ENCODE results near the gene FBXO30. TPM values are rescaled to one million over a fixed set of nuclear protein-coding genes. Genes with fewer than 3 reads are reported as not detected.
A peak's percentile ranks its signal among the peaks of the same experiment; 100 is the strongest.

FBXO30 gene
- total RNA-seq, 2 experiments from 2014 or later: 3.7 to 4.1 TPM

GRCh38 chr6:145829950-145830349, 15.4 kb upstream of the FBXO30 start:
- H3K27me3 Mint-ChIP-seq: no peaks in the 10 kb centered on the region
- no peak overlapping the region for H3K27ac Mint-ChIP-seq
- H3K4me3 Mint-ChIP-seq: no peak overlapping the region
- DNase-seq: no peak
- peaks cover 5% of the 10 kb centered on the region for H3K36me3 Mint-ChIP-seq
- no peaks in the 10 kb centered on the region for H3K9me3 Mint-ChIP-seq
- no peaks in the 10 kb centered on the region for H3K4me1 Mint-ChIP-seq

GRCh38 chr6:145829102-145829501, 14.5 kb upstream of the FBXO30 start:
- Mint-ChIP-seq H3K4me3 (no peak overlapping the region), H3K9me3 (no peaks in the 10 kb centered on the region), H3K27ac (no peak overlapping the region), H3K36me3 (peaks cover 5% of the 10 kb centered on the region), H3K27me3 (no peaks in the 10 kb centered on the region), H3K4me1 (no peaks in the 10 kb centered on the region)
- no peak for DNase-seq

- Mint-ChIP-seq H3K36me3 (peaks cover 9% of the 10 kb centered on the region), H3K4me1 (peaks cover 41% of the 10 kb centered on the region), H3K27ac (no peak overlapping the region), H3K9me3 (no peaks in the 10 kb centered on the region), H3K4me3 (no peak overlapping the region), H3K27me3 (no peaks in the 10 kb centered on the region)
- no peak for DNase-seq
Measured at GRCh38 chr6:145824344-145824743, 9.7 kb upstream of the FBXO30 start.

GRCh38 chr6:145823328-145823944, 8.8 kb upstream of the FBXO30 start:
- DNase-seq: no peak
- H3K4me3 Mint-ChIP-seq: no peak overlapping the region
- no peaks in the 10 kb centered on the region for H3K27me3 Mint-ChIP-seq
- H3K9me3 Mint-ChIP-seq: no peaks in the 10 kb centered on the region
- peak overlapping the region; percentile 64 for H3K27ac Mint-ChIP-seq
- peaks cover 9% of the 10 kb centered on the region for H3K36me3 Mint-ChIP-seq
- peaks cover 44% of the 10 kb centered on the region for H3K4me1 Mint-ChIP-seq

GRCh38 chr6:145822456-145822855, 7.9 kb upstream of the FBXO30 start:
- H3K4me3 Mint-ChIP-seq: no peak overlapping the region
- peaks cover 46% of the 10 kb centered on the region for H3K4me1 Mint-ChIP-seq
- H3K9me3 Mint-ChIP-seq: no peaks in the 10 kb centered on the region
- no peak for DNase-seq
- H3K36me3 Mint-ChIP-seq: peaks cover 10% of the 10 kb centered on the region
- H3K27ac Mint-ChIP-seq: no peak overlapping the region
- H3K27me3 Mint-ChIP-seq: no peaks in the 10 kb centered on the region

- H3K27ac Mint-ChIP-seq: peak overlapping the region; percentile 86
- DNase-seq: no peak
- H3K36me3 Mint-ChIP-seq: peaks cover 16% of the 10 kb centered on the region
- H3K27me3 Mint-ChIP-seq: no peaks in the 10 kb centered on the region
- H3K4me1 Mint-ChIP-seq: peaks cover 61% of the 10 kb centered on the region
- no peak overlapping the region for H3K4me3 Mint-ChIP-seq
- H3K9me3 Mint-ChIP-seq: peaks cover 3% of the 10 kb centered on the region
Measured at GRCh38 chr6:145819994-145820393, 5.4 kb upstream of the FBXO30 start.

GRCh38 chr6:145818796-145819195, 4.2 kb upstream of the FBXO30 start:
- H3K36me3 Mint-ChIP-seq: peaks cover 16% of the 10 kb centered on the region

GRCh38 chr6:145816392-145816791, 1.8 kb upstream of the FBXO30 start:
- H3K4me1 Mint-ChIP-seq: peaks cover 53% of the 10 kb centered on the region
- H3K27me3 Mint-ChIP-seq: no peaks in the 10 kb centered on the region
- peaks cover 10% of the 10 kb centered on the region for H3K36me3 Mint-ChIP-seq
- DNase-seq: no peak
- H3K27ac Mint-ChIP-seq: peak overlapping the region; percentile 89
- H3K9me3 Mint-ChIP-seq: peaks cover 3% of the 10 kb centered on the region
- peak overlapping the region; percentile 88 for H3K4me3 Mint-ChIP-seq

More at GRCh38 chr6:145818796-145819195, 4.2 kb upstream of the FBXO30 start:
- no peaks in the 10 kb centered on the region for H3K27me3 Mint-ChIP-seq
- H3K4me3 Mint-ChIP-seq: no peak overlapping the region
- no peak overlapping the region for H3K27ac Mint-ChIP-seq
- H3K4me1 Mint-ChIP-seq: peaks cover 61% of the 10 kb centered on the region
- H3K9me3 Mint-ChIP-seq: peaks cover 3% of the 10 kb centered on the region
- no peak for DNase-seq

- Mint-ChIP-seq H3K27ac (peak overlapping the region; percentile 89), H3K4me1 (peaks cover 51% of the 10 kb centered on the region), H3K36me3 (peaks cover 10% of the 10 kb centered on the region), H3K4me3 (peak overlapping the region; percentile 88), H3K27me3 (no peaks in the 10 kb centered on the region), H3K9me3 (peaks cover 3% of the 10 kb centered on the region)
- no peak for DNase-seq
Measured at GRCh38 chr6:145815309-145816274, 997 bp upstream of the FBXO30 start.

- DNase-seq: no peak
- peak overlapping the region; percentile 84 for H3K4me3 Mint-ChIP-seq
- peaks cover 10% of the 10 kb centered on the region for H3K36me3 Mint-ChIP-seq
- H3K4me1 Mint-ChIP-seq: peaks cover 47% of the 10 kb centered on the region
- peak overlapping the region; percentile 60 for H3K27ac Mint-ChIP-seq
- peaks cover 3% of the 10 kb centered on the region for H3K9me3 Mint-ChIP-seq
- no peaks in the 10 kb centered on the region for H3K27me3 Mint-ChIP-seq
Measured at GRCh38 chr6:145814035-145814500, 527 bp downstream of the FBXO30 start.

- peak overlapping the region; percentile 84 for H3K4me3 Mint-ChIP-seq
- DNase-seq: no peak
Measured at GRCh38 chr6:145813285-145814034, 1.1 kb downstream of the FBXO30 start.

GRCh38 chr6:145811741-145812140, 2.9 kb downstream of the FBXO30 start:
- H3K4me1 Mint-ChIP-seq: peaks cover 37% of the 10 kb centered on the region
- H3K27me3 Mint-ChIP-seq: no peaks in the 10 kb centered on the region
- H3K4me3 Mint-ChIP-seq: no peak overlapping the region
- DNase-seq: no peak
- no peak overlapping the region for H3K27ac Mint-ChIP-seq
- peaks cover 11% of the 10 kb centered on the region for H3K36me3 Mint-ChIP-seq
- H3K9me3 Mint-ChIP-seq: peaks cover 3% of the 10 kb centered on the region

More at GRCh38 chr6:145813285-145814034, 1.1 kb downstream of the FBXO30 start:
- H3K9me3 Mint-ChIP-seq: peaks cover 3% of the 10 kb centered on the region
- H3K36me3 Mint-ChIP-seq: peaks cover 13% of the 10 kb centered on the region
- peaks cover 44% of the 10 kb centered on the region for H3K4me1 Mint-ChIP-seq
- no peaks in the 10 kb centered on the region for H3K27me3 Mint-ChIP-seq
- peak overlapping the region; percentile 60 for H3K27ac Mint-ChIP-seq

GRCh38 chr6:145809785-145810184, 4.8 kb downstream of the FBXO30 start:
- peaks cover 22% of the 10 kb centered on the region for H3K36me3 Mint-ChIP-seq
- no peak for DNase-seq
- no peaks in the 10 kb centered on the region for H3K27me3 Mint-ChIP-seq
- peaks cover 27% of the 10 kb centered on the region for H3K4me1 Mint-ChIP-seq
- H3K27ac Mint-ChIP-seq: no peak overlapping the region
- H3K4me3 Mint-ChIP-seq: no peak overlapping the region
- H3K9me3 Mint-ChIP-seq: no peaks in the 10 kb centered on the region

GRCh38 chr6:145809211-145809610, 5.4 kb downstream of the FBXO30 start:
- Mint-ChIP-seq H3K4me1 (peaks cover 27% of the 10 kb centered on the region), H3K4me3 (no peak overlapping the region), H3K36me3 (peaks cover 27% of the 10 kb centered on the region), H3K27me3 (no peaks in the 10 kb centered on the region), H3K9me3 (no peaks in the 10 kb centered on the region), H3K27ac (no peak overlapping the region)
- DNase-seq: no peak

GRCh38 chr6:145808239-145808638, 6.4 kb downstream of the FBXO30 start:
- H3K9me3 Mint-ChIP-seq: no peaks in the 10 kb centered on the region
- DNase-seq: no peak
- no peak overlapping the region for H3K4me3 Mint-ChIP-seq
- no peaks in the 10 kb centered on the region for H3K27me3 Mint-ChIP-seq
- H3K36me3 Mint-ChIP-seq: peaks cover 35% of the 10 kb centered on the region
- peaks cover 20% of the 10 kb centered on the region for H3K4me1 Mint-ChIP-seq
- H3K27ac Mint-ChIP-seq: no peak overlapping the region

Data from activated naive CD8-positive, alpha-beta T cell treated with anti-CD3 and anti-CD28 coated beads for 36 hours (primary cell).